Adipose tissue (tissue), 3 donors: ENCODE data around the gene PDIA2. TPM values are rescaled to one million over a fixed set of nuclear protein-coding genes. Genes with fewer than 3 reads are reported as not detected.

Experiments used
- polyA plus RNA-seq, 3 donors: library from polyadenylated mRNA; stranded (reverse); fragments of 200-250 nt; gene quantifications; one replicate each; pipeline ENCODE4 v1.2.3, GENCODE V29; 2013
- donor health status: healthy with polysubstance abuse.
- donor health status: Bipolar disorder and iron deficiency.
- donor health status: healthy.

Gene PDIA2
- polyA plus RNA-seq, 3 donors: 2.1 to 836 (median 6.5) TPM

Other genes starting within 250 kb of the PDIA2 start
- 10 to 100 TPM in 1 of 3 donors, 1 to 10 TPM in 2; 7.8 to 11.2 (median 9.8) TPM for gene POLR3K, start 229.6 kb upstream of the PDIA2 start, polyA plus RNA-seq
- 10 to 100 TPM; 12.7 to 30.4 (median 26.9) TPM for gene SNRNP25, start 229.3 kb upstream of the PDIA2 start, polyA plus RNA-seq
- 10 to 100 TPM; 12.2 to 35.7 (median 33.0) TPM for gene RHBDF1, start 210.5 kb upstream of the PDIA2 start, polyA plus RNA-seq
- 10 to 100 TPM; 65.6 to 93.3 (median 72.0) TPM for gene MPG, start 204.9 kb upstream of the PDIA2 start, polyA plus RNA-seq
- gene NPRL3, start 144.5 kb upstream of the PDIA2 start, polyA plus RNA-seq: 10 to 100 TPM; 14.5 to 21.0 (median 20.1) TPM
- under 1 TPM in 2 of 3 donors, not detected in 1; 0.12 to 0.71 TPM for gene HBZ, start 130.5 kb upstream of the PDIA2 start, polyA plus RNA-seq
- gene HBM, start 117.2 kb upstream of the PDIA2 start, polyA plus RNA-seq: 1 to 10 TPM in 1 of 3 donors, not detected in 2; 1.9 TPM
- 100 to 1,000 TPM in 1 of 3 donors, 10 to 100 TPM in 2; 24.5 to 982 (median 57.9) TPM for gene HBA2, start 110.3 kb upstream of the PDIA2 start, polyA plus RNA-seq
- gene HBA1, start 106.5 kb upstream of the PDIA2 start, polyA plus RNA-seq: 100 to 1,000 TPM in 1 of 3 donors, 10 to 100 TPM in 1, 1 to 10 TPM in 1; 6.7 to 330 (median 28.5) TPM
- under 1 TPM in 1 of 3 donors, not detected in 2; 0.40 TPM for gene HBQ1, start 102.7 kb upstream of the PDIA2 start, polyA plus RNA-seq
- 10 to 100 TPM; 36.1 to 83.2 (median 36.3) TPM for gene LUC7L, start 53.7 kb upstream of the PDIA2 start, polyA plus RNA-seq
- 100 to 1,000 TPM in 1 of 3 donors, 10 to 100 TPM in 2; 41.5 to 108 (median 59.5) TPM for gene FAM234A, start 48.3 kb upstream of the PDIA2 start, polyA plus RNA-seq
- 10 to 100 TPM in 2 of 3 donors, 1 to 10 TPM in 1; 7.2 to 26.4 (median 13.7) TPM for gene RGS11, start 7.2 kb upstream of the PDIA2 start, polyA plus RNA-seq
- 10 to 100 TPM in 1 of 3 donors, 1 to 10 TPM in 1, under 1 TPM in 1; 0.22 to 78.0 (median 4.1) TPM for gene ARHGDIG, start 2.6 kb upstream of the PDIA2 start, polyA plus RNA-seq
- gene AXIN1, start 69.6 kb downstream of the PDIA2 start, polyA plus RNA-seq: 10 to 100 TPM; 11.8 to 18.4 (median 15.8) TPM
- gene MRPL28, start 87.4 kb downstream of the PDIA2 start, polyA plus RNA-seq: 10 to 100 TPM; 36.6 to 75.1 (median 70.4) TPM
- 10 to 100 TPM; 33.2 to 53.3 (median 47.0) TPM for gene PGAP6, start 98.8 kb downstream of the PDIA2 start, polyA plus RNA-seq
- gene NME4, start 114.0 kb downstream of the PDIA2 start, polyA plus RNA-seq: 100 to 1,000 TPM in 2 of 3 donors, 10 to 100 TPM in 1; 30.1 to 223 (median 130) TPM
- gene DECR2, start 118.7 kb downstream of the PDIA2 start, polyA plus RNA-seq: 10 to 100 TPM; 11.9 to 22.8 (median 20.2) TPM
- 10 to 100 TPM; 20.7 to 27.3 (median 21.9) TPM for gene RAB11FIP3, start 142.5 kb downstream of the PDIA2 start, polyA plus RNA-seq
- gene CAPN15, start 244.5 kb downstream of the PDIA2 start, polyA plus RNA-seq: 10 to 100 TPM; 20.4 to 31.4 (median 30.6) TPM